Muscle layer of colon (tissue), 2 donors: ENCODE measurements around the gene FMN2.
A peak's percentile ranks its signal among the peaks of the same experiment; 100 is the strongest.
"Not testable (repeated sequence)": the region's sequence is repeated elsewhere in the genome, so short reads cannot be mapped to it uniquely, and the experiment has no call there.

Experiments used
- H3K27ac ChIP-seq: one replicate; pipeline ENCODE4 v1.7.0; 2013; ENCODE audit warnings: low read depth, mild to moderate bottlenecking, low read length, moderate library complexity
- H3K27me3 ChIP-seq, 2 donors: one replicate each; pipeline ENCODE4 v1.7.0; 2013; ENCODE audit warnings: low read length in 2 of 2, mild to moderate bottlenecking in 2 of 2; ENCODE audit not compliant: insufficient read depth in 2 of 2, control insufficient read depth in 1 of 2
- H3K36me3 ChIP-seq: one replicate; pipeline ENCODE4 v1.7.0; 2013; ENCODE audit warnings: mild to moderate bottlenecking, low read length; ENCODE audit not compliant: insufficient read depth
- H3K4me1 ChIP-seq: one replicate; pipeline ENCODE4 v1.7.0; 2013; ENCODE audit warnings: mild to moderate bottlenecking, low read length; ENCODE audit not compliant: insufficient read depth
- H3K4me3 ChIP-seq, 2 donors: one replicate each; pipeline ENCODE4 v1.7.0; 2013; ENCODE audit warnings: low read length in 2 of 2, low read depth in 1 of 2, mild to moderate bottlenecking in 1 of 2, moderate library complexity in 1 of 2
- H3K9ac ChIP-seq: one replicate; pipeline ENCODE4 v1.7.0; 2013; ENCODE audit warnings: low read length
- H3K9me3 ChIP-seq: one replicate; pipeline ENCODE4 v1.7.0; 2013; ENCODE audit warnings: mild to moderate bottlenecking, low read length
- donor health status: abdominal sarcoma.
- donor health status: Adenocarcinoma of cecum.

The FMN2 gene

DNA sequence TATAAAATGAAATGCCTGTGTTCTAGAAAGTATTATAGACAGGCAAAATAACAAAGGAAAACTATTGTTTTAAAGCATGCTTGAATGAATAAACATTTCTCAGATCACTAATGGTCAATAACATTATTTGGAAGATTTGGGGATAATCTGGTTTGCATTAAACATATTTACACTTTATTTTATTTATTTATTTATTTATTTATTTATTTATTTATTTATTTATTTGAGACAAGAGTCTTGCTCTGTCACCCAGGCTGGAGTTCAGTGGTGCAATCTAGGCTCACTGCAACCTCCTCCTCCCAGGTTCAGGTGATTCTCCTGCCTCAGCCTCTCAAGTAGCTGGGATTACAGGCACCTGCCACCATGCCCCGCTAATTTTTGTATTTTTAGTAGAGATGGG, 236.7 kb downstream of the FMN2 start:
- not testable (repeated sequence) for H3K4me1 ChIP-seq, H3K27me3 ChIP-seq, H3K27ac ChIP-seq, H3K36me3 ChIP-seq, H3K9me3 ChIP-seq, H3K4me3 ChIP-seq, H3K9ac ChIP-seq

DNA sequence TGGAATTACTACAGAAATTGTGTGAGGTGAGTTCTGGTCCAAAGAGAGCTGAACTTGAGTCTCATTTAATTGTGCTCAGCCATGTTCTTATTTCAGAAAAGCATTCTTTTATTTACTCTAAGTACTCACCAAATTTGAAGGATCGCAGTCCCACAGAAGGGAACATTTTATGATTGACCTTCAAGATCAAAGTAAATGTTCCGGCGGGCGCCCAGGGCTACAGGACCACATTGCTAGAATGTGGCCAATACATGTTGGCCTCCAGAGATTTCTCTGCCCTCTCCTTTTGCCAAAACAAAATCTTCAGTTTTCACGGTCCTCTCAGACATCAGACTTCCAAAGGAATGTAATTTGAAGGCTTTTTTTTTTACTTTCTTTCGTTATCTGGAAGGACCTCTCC, 237.8 kb downstream of the FMN2 start:
- Histone ChIP-seq H3K27me3 (no peaks in the 10 kb centered on the region), H3K27ac (no peak overlapping the region)

DNA sequence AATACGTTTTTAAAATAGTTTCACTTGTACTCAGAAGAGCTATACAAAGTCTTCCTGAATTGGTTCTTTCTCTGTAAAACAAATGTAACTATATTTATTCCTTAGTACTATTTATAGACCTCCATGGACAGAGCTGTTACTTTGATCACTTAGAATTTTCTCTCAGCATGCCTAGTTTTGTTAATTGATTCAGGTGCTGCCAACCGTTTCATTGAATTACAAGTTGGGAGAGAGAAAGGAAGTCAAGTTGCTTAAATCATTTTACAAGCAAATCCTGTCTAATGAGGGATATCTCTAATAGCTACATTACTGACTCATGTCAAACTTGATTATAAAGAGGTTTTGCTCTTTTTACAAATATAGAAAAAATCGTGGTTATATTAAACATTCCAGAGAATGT, 241.0 kb downstream of the FMN2 start:
- Histone ChIP-seq H3K27me3 (no peaks in the 10 kb centered on the region), H3K27ac (no peak overlapping the region), H3K36me3 (no peaks in the 10 kb centered on the region), H3K4me1 (no peaks in the 10 kb centered on the region), H3K4me3 (no peak overlapping the region), H3K9ac (no peak overlapping the region), H3K9me3 (no peaks in the 10 kb centered on the region)

More for the DNA sequence above, 237.8 kb downstream of the FMN2 start:
- H3K36me3 ChIP-seq = no peaks in the 10 kb centered on the region
- no peak overlapping the region for H3K4me3 ChIP-seq
- H3K4me1 ChIP-seq = no peaks in the 10 kb centered on the region
- no peaks in the 10 kb centered on the region for H3K9me3 ChIP-seq
- no peak overlapping the region for H3K9ac ChIP-seq

DNA sequence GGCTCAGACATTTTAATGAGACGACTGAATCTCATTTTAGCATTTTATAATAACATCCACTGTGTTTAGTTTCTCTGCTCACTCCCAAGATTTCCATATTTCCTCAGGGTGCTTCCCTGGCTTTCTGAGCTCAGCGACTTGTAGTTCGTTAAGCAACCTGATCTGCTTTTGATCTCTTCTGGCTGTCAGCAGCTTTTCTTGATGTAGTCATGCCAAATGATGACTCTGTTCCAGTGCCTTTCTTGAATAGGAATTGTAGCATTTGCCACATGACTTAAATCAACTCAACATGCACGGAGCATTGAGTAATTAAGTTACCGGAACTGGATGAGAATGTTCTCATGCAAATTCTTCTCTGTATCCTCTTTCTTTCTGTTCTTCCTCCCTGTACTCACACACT, 246.1 kb downstream of the FMN2 start:
- Histone ChIP-seq H3K9ac (no peak overlapping the region), H3K27ac (peak overlapping the region; percentile 41), H3K27me3 (no peaks in the 10 kb centered on the region), H3K9me3 (no peaks in the 10 kb centered on the region), H3K4me1 (peaks cover 10% of the 10 kb centered on the region), H3K36me3 (no peaks in the 10 kb centered on the region), H3K4me3 (no peak overlapping the region)

DNA sequence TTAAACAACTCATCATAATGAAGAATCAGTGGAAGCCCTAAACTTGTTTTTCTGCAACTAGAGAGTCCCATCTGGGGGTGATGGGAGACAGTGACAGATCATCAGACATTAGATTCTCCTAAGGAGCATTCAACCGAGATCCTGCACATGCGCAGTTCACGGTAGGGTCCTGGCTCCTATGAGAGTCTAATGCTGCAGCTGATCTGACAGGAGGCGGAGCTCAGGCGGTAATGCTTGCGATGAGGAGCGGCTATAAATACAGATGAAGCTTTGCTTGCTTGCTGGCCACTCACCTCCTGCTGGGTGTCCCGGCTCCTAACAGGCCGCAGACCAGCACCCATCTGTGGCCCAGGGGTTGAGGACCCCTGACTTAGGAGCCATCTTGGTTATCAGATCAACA, 247.2 kb downstream of the FMN2 start:
- no peaks in the 10 kb centered on the region for H3K36me3 ChIP-seq
- peaks cover 21% of the 10 kb centered on the region for H3K4me1 ChIP-seq
- no peak overlapping the region for H3K4me3 ChIP-seq
- no peaks in the 10 kb centered on the region for H3K27me3 ChIP-seq
- peak overlapping the region; percentile 41 for H3K27ac ChIP-seq
- no peak overlapping the region for H3K9ac ChIP-seq
- H3K9me3 ChIP-seq = no peaks in the 10 kb centered on the region

DNA sequence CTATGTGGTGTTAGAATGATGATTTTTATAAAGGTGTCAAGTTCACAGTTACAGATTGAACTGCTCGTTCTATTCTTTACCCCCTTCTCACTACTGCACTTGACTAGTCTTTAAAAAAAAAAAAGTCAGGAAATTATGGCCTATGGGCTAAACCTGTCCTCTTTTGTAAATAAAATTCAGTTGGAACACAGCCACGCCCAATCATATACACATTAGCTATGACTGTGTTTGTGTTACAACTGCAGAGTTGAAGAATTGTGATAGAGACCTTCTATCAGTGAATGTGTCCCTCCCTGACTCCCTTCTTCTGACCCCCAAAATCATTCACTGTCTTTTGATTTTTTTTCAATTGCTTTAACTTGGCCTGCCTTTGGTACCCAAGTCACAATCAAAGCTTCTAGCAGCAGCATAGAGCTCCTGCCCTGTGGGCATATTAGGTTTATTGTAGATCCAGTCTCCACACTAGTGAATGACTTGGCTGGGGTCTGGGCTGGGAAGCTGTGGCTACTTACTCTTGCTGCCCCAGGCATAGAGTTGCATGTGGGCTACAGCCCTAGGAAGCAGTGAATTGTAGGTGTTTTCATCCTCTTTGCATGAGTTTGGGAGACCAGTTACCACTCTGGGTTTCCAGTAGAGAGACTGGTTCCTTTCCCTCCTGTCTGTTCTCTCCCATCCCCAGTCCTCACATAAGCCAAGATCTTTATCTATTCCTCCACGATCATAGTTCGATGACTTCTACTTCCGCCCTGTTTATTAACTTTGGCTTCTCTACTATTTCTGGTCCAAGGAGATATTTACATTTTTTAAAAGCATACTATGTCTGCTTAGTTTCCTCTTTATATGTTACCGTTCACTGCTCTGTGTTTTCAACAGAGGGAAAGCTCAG, 249.9 kb downstream of the FMN2 start:
- Histone ChIP-seq H3K9ac (no peak overlapping the region), H3K27ac (peak overlapping the region; percentile 61), H3K9me3 (no peaks in the 10 kb centered on the region), H3K36me3 (no peaks in the 10 kb centered on the region), H3K4me1 (peaks cover 23% of the 10 kb centered on the region), H3K27me3 (no peaks in the 10 kb centered on the region), H3K4me3 (no peak overlapping the region)

DNA sequence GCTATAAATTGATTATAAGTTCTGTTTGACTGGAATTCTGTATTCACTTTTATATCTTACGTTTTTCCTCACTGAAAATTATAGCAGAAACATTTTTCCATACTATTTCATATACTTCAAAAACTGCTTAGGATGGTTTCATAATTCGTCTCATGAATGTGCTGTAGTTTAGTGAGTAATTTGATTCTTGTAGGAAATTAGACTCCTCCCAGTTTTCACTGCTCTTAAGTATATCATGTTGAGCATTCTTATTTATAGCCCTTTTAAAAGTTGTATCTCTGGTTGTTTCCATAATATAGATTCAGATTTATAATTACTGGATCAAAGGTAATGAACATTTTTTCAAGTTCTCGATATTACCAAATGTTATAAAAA, 250.6 kb downstream of the FMN2 start:
- Histone ChIP-seq H3K4me1 (peaks cover 23% of the 10 kb centered on the region), H3K9me3 (no peaks in the 10 kb centered on the region), H3K9ac (no peak overlapping the region), H3K27ac (peak overlapping the region; percentile 61), H3K27me3 (no peaks in the 10 kb centered on the region), H3K4me3 (no peak overlapping the region), H3K36me3 (no peaks in the 10 kb centered on the region)

DNA sequence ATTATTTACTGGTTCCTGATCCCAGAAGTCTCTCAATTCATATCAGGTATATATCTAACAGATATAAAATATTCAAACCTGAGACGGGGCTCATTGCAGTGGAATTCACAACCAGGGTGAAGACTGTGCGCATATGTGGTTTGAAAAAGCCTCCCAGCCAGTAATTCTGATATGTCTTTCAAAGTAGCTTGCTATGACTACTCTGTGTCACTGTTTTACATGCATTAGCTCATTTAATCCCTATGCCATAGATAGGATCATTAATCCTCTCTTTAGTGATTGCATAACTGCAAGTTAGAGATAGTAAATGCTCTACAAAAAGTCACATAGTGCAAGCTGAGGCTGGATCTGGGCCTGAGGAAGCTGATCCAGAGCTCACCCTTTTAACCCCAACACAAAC, 251.4 kb downstream of the FMN2 start:
- Histone ChIP-seq H3K9me3 (no peaks in the 10 kb centered on the region), H3K36me3 (no peaks in the 10 kb centered on the region), H3K27ac (peak overlapping the region; percentile 59), H3K4me3 (peak overlapping the region in 1 of 2 donors; percentile 23), H3K9ac (no peak overlapping the region), H3K4me1 (peaks cover 23% of the 10 kb centered on the region), H3K27me3 (no peaks in the 10 kb centered on the region)

DNA sequence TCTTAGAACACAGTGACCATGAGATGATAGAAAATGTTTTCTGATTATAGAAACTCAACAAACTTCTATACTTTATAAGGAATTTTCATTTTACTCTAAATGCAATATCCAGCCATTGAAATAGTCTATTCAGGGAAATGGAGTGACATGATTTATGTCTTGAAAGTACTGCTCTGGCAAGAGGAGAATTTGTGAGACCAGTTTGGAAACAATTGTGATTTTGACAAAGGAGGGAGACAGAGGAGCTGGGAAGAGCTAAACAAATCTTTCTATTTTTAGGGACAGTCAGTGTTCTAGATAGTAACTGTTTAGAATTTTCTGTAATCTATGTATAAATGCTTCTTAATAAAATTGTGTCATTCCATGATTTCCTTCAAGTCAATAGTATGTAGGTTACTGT, 252.3 kb downstream of the FMN2 start:
- H3K9ac ChIP-seq = no peak overlapping the region
- no peaks in the 10 kb centered on the region for H3K27me3 ChIP-seq
- H3K9me3 ChIP-seq = no peaks in the 10 kb centered on the region
- no peaks in the 10 kb centered on the region for H3K36me3 ChIP-seq
- H3K27ac ChIP-seq = peak overlapping the region; percentile 59
- H3K4me1 ChIP-seq = peaks cover 27% of the 10 kb centered on the region
- no peak overlapping the region for H3K4me3 ChIP-seq

DNA sequence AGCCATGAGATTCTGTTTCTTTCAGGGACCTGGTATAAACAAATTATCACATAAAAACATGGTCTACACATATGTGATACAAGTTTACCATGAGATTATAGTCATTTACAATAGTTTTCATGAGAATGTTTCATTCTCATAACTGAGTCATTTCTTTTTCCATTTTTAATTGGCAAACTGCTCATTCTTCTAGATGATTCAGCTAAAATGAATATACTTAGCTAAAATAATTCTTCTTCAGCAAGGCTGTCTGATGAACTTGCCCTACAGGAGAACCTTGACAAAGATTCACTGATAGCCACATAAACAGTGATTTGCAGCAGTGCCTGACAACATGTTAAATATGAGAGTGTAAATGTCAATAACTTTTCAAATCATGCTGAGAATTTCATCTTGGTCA, 253.2 kb downstream of the FMN2 start:
- no peaks in the 10 kb centered on the region for H3K36me3 ChIP-seq
- no peaks in the 10 kb centered on the region for H3K27me3 ChIP-seq
- no peak overlapping the region for H3K9ac ChIP-seq
- no peak overlapping the region for H3K27ac ChIP-seq
- no peaks in the 10 kb centered on the region for H3K9me3 ChIP-seq
- H3K4me1 ChIP-seq = peaks cover 35% of the 10 kb centered on the region
- H3K4me3 ChIP-seq = no peak overlapping the region

DNA sequence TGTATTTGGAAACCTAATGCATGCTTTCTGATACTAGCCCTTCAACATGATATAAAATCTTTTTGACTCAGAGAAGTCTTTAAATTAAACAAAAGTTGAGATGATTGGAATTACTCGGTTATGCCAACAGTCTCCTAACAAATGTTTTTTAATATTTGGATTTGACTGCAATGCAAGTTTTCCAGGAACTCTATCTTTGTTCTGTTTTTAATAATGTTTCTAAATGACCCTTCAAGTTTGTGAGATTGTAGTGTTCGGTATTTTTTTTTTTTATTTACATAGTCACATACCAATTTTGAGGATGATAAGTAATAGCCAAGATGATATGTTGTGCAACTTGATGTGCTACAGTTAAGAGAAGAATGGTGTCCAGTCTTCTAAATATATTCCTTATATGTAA, 258.0 kb downstream of the FMN2 start:
- no peak overlapping the region for H3K9ac ChIP-seq
- H3K27ac ChIP-seq = no peak overlapping the region
- H3K9me3 ChIP-seq = no peaks in the 10 kb centered on the region

DNA sequence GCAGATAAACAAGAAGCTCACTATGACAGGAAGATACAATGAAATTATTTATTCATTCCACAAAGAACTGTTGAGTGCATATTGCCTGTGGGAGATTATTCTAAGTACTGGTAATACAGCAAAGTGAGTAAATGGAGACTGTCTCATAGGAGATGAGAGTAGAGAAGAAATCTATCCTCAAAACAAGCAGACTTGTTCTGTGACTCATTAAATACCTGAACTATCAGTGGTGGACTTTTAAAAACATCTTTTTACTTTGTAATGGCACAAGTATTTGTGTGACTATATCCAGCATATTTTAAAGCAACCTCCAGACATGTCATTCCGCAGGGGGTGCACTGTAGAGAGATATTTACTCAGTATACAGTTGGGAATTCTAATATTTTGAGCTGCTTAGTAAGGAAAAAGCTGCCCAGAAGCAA, 259.2 kb downstream of the FMN2 start:
- H3K27ac ChIP-seq = no peak overlapping the region
- no peaks in the 10 kb centered on the region for H3K9me3 ChIP-seq
- peaks cover 26% of the 10 kb centered on the region for H3K4me1 ChIP-seq
- no peak overlapping the region for H3K4me3 ChIP-seq
- H3K36me3 ChIP-seq = no peaks in the 10 kb centered on the region
- no peak overlapping the region for H3K9ac ChIP-seq
- H3K27me3 ChIP-seq = no peaks in the 10 kb centered on the region

More for the DNA sequence above, 258.0 kb downstream of the FMN2 start:
- Histone ChIP-seq H3K36me3 (no peaks in the 10 kb centered on the region), H3K27me3 (no peaks in the 10 kb centered on the region), H3K4me1 (peaks cover 26% of the 10 kb centered on the region), H3K4me3 (no peak overlapping the region)
